Activated effector memory CD4-positive, alpha-beta T cell treated with Interleukin-2 at 50 U/mL for 16 hours (primary cell): ENCODE measurements around the gene ITGA1.

Source experiments
- DNase-seq: peaks from one replicate; pipeline ENCODE4 v3.0.0-alpha.2; 2020

The ITGA1 gene

GRCh38 chr5:52875827-52876226 lies 88.1 kb downstream of the ITGA1 start:
- no peak for DNase-seq

GRCh38 chr5:52876456-52876855 lies 88.7 kb downstream of the ITGA1 start:
- no peak for DNase-seq

- no peak for DNase-seq
Measured at GRCh38 chr5:52878656-52879055, 90.9 kb downstream of the ITGA1 start.

DNA sequence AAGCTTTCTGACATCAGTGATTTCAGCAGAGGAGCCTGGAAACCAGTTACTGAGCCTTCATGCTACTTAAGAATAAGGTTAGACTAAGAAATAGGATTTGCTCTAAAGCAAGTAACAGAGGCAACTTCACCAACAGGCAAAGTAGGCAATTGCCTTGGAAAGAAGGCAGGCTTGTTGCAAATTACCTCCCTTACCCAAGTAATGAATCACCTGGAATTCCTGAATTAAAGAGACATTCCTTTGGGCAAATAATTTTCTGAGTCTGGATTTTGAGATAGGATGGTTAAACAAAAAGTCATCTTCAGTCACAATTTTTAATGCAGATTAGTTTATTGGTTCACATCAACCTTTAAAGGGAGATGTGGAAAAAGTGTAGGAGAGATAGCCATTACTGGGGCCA lies 92.8 kb downstream of the ITGA1 start:
- DNase-seq, result no peak

DNA sequence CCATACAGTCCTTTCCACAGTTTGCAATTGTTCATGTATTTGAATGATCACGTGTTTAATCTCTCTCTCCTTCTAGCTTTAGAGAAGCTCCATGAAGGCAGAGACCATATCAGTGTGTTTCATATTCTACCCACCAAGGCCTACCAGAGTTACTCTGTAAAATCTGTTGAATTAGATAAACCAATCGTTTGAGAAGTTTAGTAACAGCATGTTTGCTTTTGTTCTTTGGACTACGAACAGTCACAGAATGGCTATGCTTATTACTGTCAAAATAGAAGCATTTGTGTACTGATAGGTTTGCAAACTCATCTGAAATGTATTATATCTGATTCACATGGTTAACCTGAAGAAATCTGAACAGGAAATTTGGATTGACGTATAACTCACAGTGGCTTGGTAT lies 93.8 kb downstream of the ITGA1 start:
- DNase-seq, result no peak

DNA sequence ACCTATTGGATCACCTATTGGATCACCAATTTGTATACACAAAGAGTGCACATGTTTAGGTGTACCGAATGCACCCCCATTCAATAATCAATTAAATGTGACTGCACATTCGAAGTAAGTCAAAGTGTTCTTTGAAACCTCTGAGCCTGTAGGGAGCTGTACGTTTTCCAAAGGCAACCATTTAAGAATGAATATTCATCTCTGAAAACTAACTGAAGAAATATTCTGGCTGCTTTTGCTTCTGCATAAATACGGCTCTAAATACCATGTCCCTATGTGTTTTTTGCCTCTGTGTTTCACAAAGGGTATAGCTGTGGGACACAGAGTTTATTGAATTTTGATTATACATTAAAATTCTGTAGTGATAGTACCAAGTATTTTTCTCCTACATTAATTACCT lies 95.4 kb downstream of the ITGA1 start:
- DNase-seq, result no peak

GRCh38 chr5:52884453-52884852 lies 96.7 kb downstream of the ITGA1 start:
- no peak for DNase-seq

DNA sequence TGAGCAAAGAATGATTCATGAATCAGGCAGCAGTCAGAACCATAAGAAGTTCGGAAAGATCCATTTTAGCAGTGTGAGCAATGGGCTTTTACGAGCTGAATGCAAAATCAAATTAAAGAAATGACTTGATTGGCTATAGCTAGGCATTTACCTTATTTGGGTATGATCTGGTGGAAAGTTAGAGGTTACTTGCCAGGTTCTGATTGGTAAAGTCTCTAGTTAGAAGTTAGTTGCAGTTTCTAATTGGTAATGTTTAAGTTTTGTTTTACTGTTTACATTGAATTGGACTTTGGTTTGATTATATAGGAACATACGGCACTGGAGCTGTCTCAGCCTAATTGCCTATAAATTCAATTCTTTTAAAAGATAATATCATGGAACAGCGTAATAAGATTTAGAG lies 97.9 kb downstream of the ITGA1 start:
- DNase-seq, result no peak

DNA sequence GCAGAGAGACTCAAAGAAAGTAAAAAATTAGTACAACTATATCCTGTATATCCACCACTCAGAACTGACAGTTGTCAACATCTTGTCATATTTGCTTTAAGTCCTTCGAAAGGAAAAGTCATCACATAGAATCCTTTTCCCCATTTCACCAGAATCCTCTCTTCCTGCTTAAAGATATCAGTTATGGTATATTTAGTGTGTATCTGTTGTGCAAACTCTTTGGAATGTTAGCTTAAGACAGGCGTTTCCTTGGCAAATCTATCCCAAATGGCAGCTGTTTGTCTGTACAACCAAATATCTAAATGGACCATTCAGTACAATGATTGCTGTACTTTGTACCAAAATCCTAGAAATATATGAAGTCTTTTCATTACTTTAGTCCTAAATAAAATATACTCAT lies 98.5 kb downstream of the ITGA1 start:
- no peak for DNase-seq

- no peak for DNase-seq
Measured at GRCh38 chr5:52887066-52887465, 99.3 kb downstream of the ITGA1 start.

- DNase-seq, result no peak
Measured at GRCh38 chr5:52888363-52888762, 100.6 kb downstream of the ITGA1 start.

GRCh38 chr5:52892242-52892878 lies 104.6 kb downstream of the ITGA1 start:
- no peak for DNase-seq

DNA sequence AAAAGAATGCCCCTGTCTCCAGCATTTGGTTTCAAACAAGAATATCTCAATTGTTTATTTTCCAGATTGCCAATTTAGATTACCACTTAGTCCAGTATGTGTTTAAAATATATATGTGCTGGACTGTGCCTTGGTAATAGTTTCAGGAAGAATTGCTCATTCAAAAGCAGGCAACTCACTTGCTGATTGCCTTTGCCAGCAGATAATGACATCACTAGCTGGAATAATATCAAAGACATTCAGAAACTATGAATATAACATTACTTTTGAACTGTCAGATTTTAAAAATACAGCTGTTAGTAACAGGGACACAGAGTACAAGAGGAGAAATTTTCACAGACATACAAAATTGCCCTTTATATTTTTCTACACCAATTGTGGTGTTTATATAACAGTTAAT lies 105.4 kb downstream of the ITGA1 start:
- DNase-seq, result no peak

- DNase-seq, result no peak
Measured at GRCh38 chr5:52893863-52894262, 106.1 kb downstream of the ITGA1 start.

DNA sequence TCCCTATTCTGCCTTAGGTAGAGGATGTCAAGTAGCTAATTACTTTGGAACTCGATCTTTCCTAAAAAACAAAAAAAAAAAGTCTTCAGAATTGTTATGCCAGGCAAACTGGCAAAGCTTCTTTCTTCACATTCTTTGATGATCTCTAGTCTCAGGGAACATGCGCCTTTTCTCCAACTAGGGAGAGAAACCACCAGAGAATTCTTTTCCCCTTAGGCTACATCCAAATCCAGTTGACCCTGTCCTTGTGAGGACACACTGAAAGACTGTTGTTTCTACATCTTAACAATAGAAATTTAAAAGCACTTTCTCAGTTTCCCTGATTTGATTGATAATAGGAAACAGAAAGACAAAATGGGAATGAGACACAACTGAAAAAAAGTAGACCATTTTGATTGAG lies 106.7 kb downstream of the ITGA1 start:
- no peak for DNase-seq

- no peak for DNase-seq
Measured at GRCh38 chr5:52895075-52895474, 107.4 kb downstream of the ITGA1 start.

DNA sequence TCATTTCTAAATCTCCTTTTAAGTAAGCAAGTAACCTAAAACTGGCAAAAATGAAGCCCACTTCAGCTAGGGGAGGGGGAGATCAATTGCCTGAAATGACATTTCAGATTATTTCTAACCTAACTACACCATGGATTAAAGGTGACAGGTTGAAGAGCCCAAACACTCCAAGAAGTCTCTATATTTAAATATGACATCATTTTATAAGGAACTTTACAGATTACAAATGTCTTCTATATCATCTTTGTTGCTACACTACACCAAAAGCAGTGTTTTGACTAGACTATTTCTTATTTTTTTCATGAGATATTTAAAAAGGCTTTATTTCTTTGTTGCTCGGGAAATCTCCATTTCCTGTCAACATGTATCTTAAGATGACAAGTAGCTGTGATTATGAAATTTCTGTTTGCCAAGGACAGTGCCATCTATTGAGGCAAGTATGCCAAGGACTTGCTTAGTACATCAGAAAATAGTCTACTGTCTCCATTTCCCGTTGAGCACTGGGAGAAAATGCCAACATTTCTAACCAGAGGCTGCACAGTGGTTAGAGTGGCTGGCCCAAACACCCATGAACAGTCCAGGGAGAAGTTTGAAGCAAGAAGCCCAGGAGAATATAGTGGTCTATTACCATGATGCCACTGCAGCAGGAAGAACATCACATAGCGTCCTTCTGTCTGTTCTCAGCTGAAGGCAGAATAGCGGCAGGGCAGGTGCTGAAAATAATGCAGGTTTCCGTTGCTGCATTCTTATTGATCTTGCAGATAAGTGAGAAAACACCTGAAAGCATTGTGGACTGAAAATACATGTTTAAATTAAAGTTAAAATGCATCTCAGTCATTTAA lies 108.1 kb downstream of the ITGA1 start:
- no peak for DNase-seq

- DNase-seq, result no peak
Measured at GRCh38 chr5:52896534-52897237, 109.0 kb downstream of the ITGA1 start.

DNA sequence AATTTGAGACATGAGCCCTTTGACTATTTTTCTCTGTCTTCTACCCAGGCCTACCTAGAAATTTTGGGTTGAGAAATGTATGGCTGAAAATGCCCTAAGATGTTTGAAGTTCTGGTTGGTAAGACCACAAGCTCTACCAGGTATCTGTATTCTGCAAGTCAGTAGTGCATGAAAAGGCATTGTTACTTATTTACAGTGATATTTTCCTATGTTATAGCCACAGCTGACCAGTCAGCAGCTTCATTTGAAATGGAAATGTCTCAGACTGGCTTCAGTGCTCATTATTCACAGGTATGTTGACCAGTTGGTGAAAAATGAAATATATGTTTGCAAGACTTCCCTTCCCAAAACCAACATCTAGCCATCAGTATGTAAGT lies 109.5 kb downstream of the ITGA1 start:
- DNase-seq, result no peak

DNA sequence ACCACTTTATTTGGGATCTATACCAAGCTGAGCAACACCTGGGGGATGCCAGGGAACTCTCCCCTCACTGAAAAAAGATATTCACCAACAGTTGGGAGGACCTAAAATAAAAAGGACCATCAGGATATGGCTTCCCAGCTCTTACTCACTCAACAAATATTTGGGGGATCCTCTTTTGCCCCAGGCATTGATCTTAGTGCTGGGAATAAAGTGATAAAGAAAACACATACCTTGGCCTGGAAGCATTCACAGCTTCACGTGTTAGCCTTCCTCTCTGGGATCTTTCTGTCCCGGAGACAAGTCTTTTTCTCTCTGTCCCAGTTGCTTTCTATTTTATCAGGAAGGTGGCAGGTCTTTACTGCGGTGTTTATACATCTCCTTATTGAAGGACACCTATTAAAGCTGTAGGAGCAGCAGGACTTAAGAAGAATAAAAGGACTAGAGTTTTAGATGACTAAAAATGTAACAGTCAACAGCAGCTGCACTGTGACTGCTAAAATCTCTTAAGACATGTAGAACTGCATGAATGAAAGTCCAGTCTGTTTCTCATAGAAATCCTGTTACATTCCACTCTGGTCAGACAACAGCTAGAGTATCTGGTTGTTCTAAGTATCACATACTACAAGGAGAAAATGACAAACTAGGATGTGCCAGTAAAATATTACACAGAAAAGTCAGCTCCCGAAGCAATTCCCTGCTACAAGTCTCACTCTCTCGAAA lies 111.4 kb downstream of the ITGA1 start:
- DNase-seq, result no peak

GRCh38 chr5:52903142-52903541 lies 115.4 kb downstream of the ITGA1 start:
- no peak for DNase-seq

DNA sequence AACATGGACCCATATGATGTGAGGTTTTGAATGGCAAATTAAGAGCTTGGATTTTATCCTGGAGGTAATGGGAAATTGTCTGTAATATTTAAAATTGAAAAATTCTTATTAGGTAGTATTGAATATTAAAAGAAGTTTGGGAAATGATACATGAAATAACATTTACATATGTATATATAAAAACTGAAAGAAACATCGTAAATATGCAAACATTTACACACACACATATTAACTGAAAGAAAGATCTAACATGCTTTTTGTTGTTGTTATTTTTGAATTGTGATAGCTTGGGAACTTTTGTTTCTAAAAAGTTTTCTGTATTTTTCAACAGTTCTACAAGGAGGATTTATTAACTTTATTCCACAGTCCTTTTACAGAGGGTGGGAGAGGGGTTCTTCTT lies 118.6 kb downstream of the ITGA1 start:
- no peak for DNase-seq

GRCh38 chr5:52906845-52907244 lies 119.1 kb downstream of the ITGA1 start:
- DNase-seq, result no peak
